ENCODE data around the gene BORCS5. TPM values are rescaled to one million over a fixed set of nuclear protein-coding genes. Genes with fewer than 3 reads are reported as not detected.
"Not testable (repeated sequence)": the region's sequence is repeated elsewhere in the genome, so short reads cannot be mapped to it uniquely, and the experiment has no call there.

Gene BORCS5
- total RNA-seq, 2 donors from 2014 or later = 7.4 to 10.5 TPM

GRCh38 chr12:12419165-12419564 lies 62.3 kb downstream of the BORCS5 start:
- ATAC-seq; intact Hi-C loops (cut with DNase I); DNase-seq: not testable (repeated sequence)

GRCh38 chr12:12423367-12423766 lies 66.5 kb downstream of the BORCS5 start:
- DNase-seq (no peak), ATAC-seq (no peak)
- intact Hi-C loops (cut with DNase I) = no loop called here

- intact Hi-C loops (cut with DNase I) = no loop called here
- DNase-seq (no peak), ATAC-seq (no peak)
Measured at GRCh38 chr12:12425001-12425400, 68.1 kb downstream of the BORCS5 start.

- intact Hi-C loops (cut with DNase I) = no loop called here
- peak in 1 of 2 donors; percentile 36 for ATAC-seq
Measured at GRCh38 chr12:12425616-12426015, 68.7 kb downstream of the BORCS5 start.

GRCh38 chr12:12427568-12427967 lies 70.7 kb downstream of the BORCS5 start:
- intact Hi-C loops (cut with DNase I) = no loop called here
- DNase-seq = no peak

More at GRCh38 chr12:12425616-12426015, 68.7 kb downstream of the BORCS5 start:
- DNase-seq = no peak

GRCh38 chr12:12428047-12428446 lies 71.2 kb downstream of the BORCS5 start:
- DNase-seq (no peak), ATAC-seq (no peak)
- intact Hi-C loops (cut with DNase I) = no loop called here

More at GRCh38 chr12:12427568-12427967, 70.7 kb downstream of the BORCS5 start:
- ATAC-seq = no peak

GRCh38 chr12:12428961-12429657 lies 72.2 kb downstream of the BORCS5 start:
- intact Hi-C loops (cut with DNase I) = no loop called here
- ATAC-seq (no peak), DNase-seq (no peak)

GRCh38 chr12:12432364-12432763 lies 75.5 kb downstream of the BORCS5 start:
- intact Hi-C loops (cut with DNase I) = no loop called here

GRCh38 chr12:12433203-12433731 lies 76.4 kb downstream of the BORCS5 start:
- intact Hi-C loops (cut with DNase I) = no loop called here
- no peak for DNase-seq
- ATAC-seq = no peak

More at GRCh38 chr12:12432364-12432763, 75.5 kb downstream of the BORCS5 start:
- DNase-seq (no peak), ATAC-seq (no peak)

- intact Hi-C loops (cut with DNase I) = no loop called here
- ATAC-seq = no peak
- no peak for DNase-seq
Measured at GRCh38 chr12:12436831-12437345, 80.0 kb downstream of the BORCS5 start.

- DNase-seq (no peak), ATAC-seq (peak in 1 of 2 donors; percentile 60)
- intact Hi-C loops (cut with DNase I) = no loop called here
Measured at GRCh38 chr12:12439636-12440035, 82.8 kb downstream of the BORCS5 start.

GRCh38 chr12:12440784-12441428 lies 84.0 kb downstream of the BORCS5 start:
- no peak for ATAC-seq
- DNase-seq = no peak
- intact Hi-C loops (cut with DNase I) = no loop called here

GRCh38 chr12:12441429-12441807 lies 84.5 kb downstream of the BORCS5 start:
- DNase-seq (no peak), ATAC-seq (no peak)

GRCh38 chr12:12441843-12442461 lies 85.1 kb downstream of the BORCS5 start:
- intact Hi-C loops (cut with DNase I) = no loop called here
- DNase-seq = no peak
- ATAC-seq = peak; percentile 62 to 65

More at GRCh38 chr12:12441429-12441807, 84.5 kb downstream of the BORCS5 start:
- intact Hi-C loops (cut with DNase I) = no loop called here

GRCh38 chr12:12442548-12443071 lies 85.7 kb downstream of the BORCS5 start:
- no peak for DNase-seq
- intact Hi-C loops (cut with DNase I) = no loop called here
- peak; percentile 16 to 66 for ATAC-seq

GRCh38 chr12:12443431-12443878 lies 86.6 kb downstream of the BORCS5 start:
- DNase-seq = peak; percentile 72
- intact Hi-C loops (cut with DNase I) = no loop called here
- ATAC-seq = peak; percentile 71 to 76

- no peak for ATAC-seq
- intact Hi-C loops (cut with DNase I) = no loop called here
Measured at GRCh38 chr12:12445165-12445881, 88.4 kb downstream of the BORCS5 start.

GRCh38 chr12:12445882-12446181 lies 89.0 kb downstream of the BORCS5 start:
- DNase-seq (no peak), ATAC-seq (no peak)
- intact Hi-C loops (cut with DNase I) = no loop called here

More at GRCh38 chr12:12445165-12445881, 88.4 kb downstream of the BORCS5 start:
- DNase-seq = no peak

GRCh38 chr12:12446786-12447185 lies 89.9 kb downstream of the BORCS5 start:
- DNase-seq (no peak), ATAC-seq (no peak)
- intact Hi-C loops (cut with DNase I) = no loop called here

All from left cardiac atrium (tissue), 4 donors.